H1 (cell line): ENCODE measurements around the gene MRRF.

ENCODE experiments used
- CBX5 ChIP-seq: fragments of 300-800, 300-1000 bp; sonication (generic); IDR thresholded peaks from 2 replicates; pipeline ENCODE4 v1.7.1; 2016; ENCODE audit warnings: antibody characterized with exemption, low read length, low read depth
- CEBPB ChIP-seq: IDR thresholded peaks from 2 replicates; pipeline ENCODE4 v1.6.1; 2012; ENCODE audit warnings: low read depth, low read length
- CTCF ChIP-seq, 3 experiments: IDR thresholded peaks; 1 replicate in 2 of 3; 2 replicates in 1 of 3; pipeline versions ENCODE4 v1.5.1 to v1.6.1; 2011; ENCODE audit warnings: low read length in 3 of 3, mild to moderate bottlenecking in 3 of 3, inconsistent platforms in 2 of 3, low read depth in 1 of 3, moderate library complexity in 1 of 3; ENCODE audit not compliant: insufficient read depth in 1 of 3; ENCODE audit errors: control extremely low read depth in 1 of 3
- EGR1 ChIP-seq: IDR thresholded peaks from 2 replicates; pipeline ENCODE4 v1.6.1; 2011; ENCODE audit warnings: low read depth, low read length, borderline replicate concordance
- GABPA ChIP-seq: IDR thresholded peaks from 2 replicates; pipeline ENCODE4 v1.6.1; 2011; ENCODE audit warnings: mild to moderate bottlenecking, low read length, moderate library complexity, borderline replicate concordance; ENCODE audit not compliant: insufficient read depth
- GTF2F1 ChIP-seq: IDR thresholded peaks from 2 replicates; pipeline ENCODE4 v1.6.1; 2012; ENCODE audit warnings: low read depth, low read length, improper control_type of control experiment, borderline replicate concordance
- POLR2A ChIP-seq, 2 experiments: IDR thresholded peaks; 1 replicate in 1 of 2; 2 replicates in 1 of 2; pipeline ENCODE4 v1.6.1; 2011; ENCODE audit warnings: low read depth in 2 of 2, low read length in 2 of 2, mild to moderate bottlenecking in 2 of 2; ENCODE audit errors: control extremely low read depth in 1 of 2
- POLR2AphosphoS5 ChIP-seq: IDR thresholded peaks from 2 replicates; pipeline ENCODE4 v1.6.1; 2011; ENCODE audit warnings: low read depth, low read length
- RAD21 ChIP-seq, 2 experiments: IDR thresholded peaks in 1 of 2; conservative IDR thresholded peaks in 1 of 2; 2 replicates each; pipeline ENCODE4 v1.6.1; 2011; ENCODE audit warnings: low read depth in 2 of 2, low read length in 2 of 2, improper control_type of control experiment in 1 of 2, inconsistent platforms in 1 of 2, mild to moderate bottlenecking in 1 of 2, moderate library complexity in 1 of 2
- TAF7 ChIP-seq: optimal IDR thresholded peaks from 2 replicates; pipeline ENCODE3; 2011; ENCODE audit warnings: low read depth, mild to moderate bottlenecking, inconsistent platforms, low read length, moderate library complexity, borderline replicate concordance
- ZNF274 ChIP-seq: IDR thresholded peaks from 2 replicates; pipeline ENCODE4 v1.7.0; 2012; ENCODE audit warnings: low read length, borderline replicate concordance; ENCODE audit errors: extremely low read depth
- TF ChIP-seq, protein P1 (sequence below): IDR thresholded peaks from 2 replicates; pipeline ENCODE4 v1.6.1; 2012; ENCODE audit warnings: inconsistent platforms

DNA sequence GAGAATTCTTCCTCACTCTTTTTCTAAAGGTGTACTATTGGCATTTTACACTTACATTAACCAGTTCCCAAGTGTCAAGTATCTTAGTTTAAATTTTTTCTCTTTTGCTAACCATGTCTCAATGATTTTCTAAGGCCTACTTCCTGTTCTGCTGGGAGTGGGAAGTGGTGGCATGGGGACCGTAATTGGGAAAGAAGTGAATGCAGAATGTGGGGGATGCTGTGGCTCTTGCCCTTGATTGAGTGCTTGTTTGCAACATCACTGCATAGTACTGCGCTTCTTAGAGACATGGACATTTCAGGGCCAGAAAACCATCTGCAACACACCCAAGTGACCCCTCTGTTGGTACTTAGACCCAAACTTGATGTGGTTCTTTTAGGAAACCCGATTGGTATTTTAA lies 32.8 kb downstream of the MRRF start:
- TF ChIP-seq RAD21 (IDR thresholded peaks at IDR 0.05 in 1 of 2, conservative IDR thresholded peaks at IDR 0.05 in 1 of 2; ENCODE audit: low read depth in 2 of 2, low read length in 2 of 2) = no peak
- no peak for TF ChIP-seq CTCF (IDR thresholded peaks at IDR 0.05; ENCODE audit: control extremely low read depth in 1 of 3, insufficient read depth in 1 of 3, low read depth in 1 of 3, low read length in 3 of 3)
- no peak for TF ChIP-seq POLR2A (IDR thresholded peaks at IDR 0.05; ENCODE audit: control extremely low read depth in 1 of 2, low read depth in 2 of 2, low read length in 2 of 2)
- no peak for TF ChIP-seq ZNF274
- no peak for TF ChIP-seq CEBPB
- TF ChIP-seq CBX5 = no peak
- no peak for TF ChIP-seq TAF7
- no peak for TF ChIP-seq EGR1
- TF ChIP-seq GTF2F1 = no peak
- no peak for TF ChIP-seq POLR2AphosphoS5
- TF ChIP-seq GABPA = no peak
- TF ChIP-seq, protein P1, sequence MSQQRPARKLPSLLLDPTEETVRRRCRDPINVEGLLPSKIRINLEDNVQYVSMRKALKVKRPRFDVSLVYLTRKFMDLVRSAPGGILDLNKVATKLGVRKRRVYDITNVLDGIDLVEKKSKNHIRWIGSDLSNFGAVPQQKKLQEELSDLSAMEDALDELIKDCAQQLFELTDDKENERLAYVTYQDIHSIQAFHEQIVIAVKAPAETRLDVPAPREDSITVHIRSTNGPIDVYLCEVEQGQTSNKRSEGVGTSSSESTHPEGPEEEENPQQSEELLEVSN = no peak
